Endodermal cell (in vitro differentiated cells): ENCODE results near the gene USP48. TPM values are rescaled to one million over a fixed set of nuclear protein-coding genes. Genes with fewer than 3 reads are reported as not detected.

Source experiments
- DNase-seq: peaks from one replicate; pipeline ENCODE4 v3.0.0-alpha.2; 2017
- H3K27ac ChIP-seq: 2 replicates; pipeline ENCODE4 v1.5.1; 2013; ENCODE audit warnings: mild to moderate bottlenecking, low read depth, low read length, moderate library complexity
- H3K27me3 ChIP-seq: 2 replicates; pipeline ENCODE4 v1.6.1; 2013; ENCODE audit warnings: mild to moderate bottlenecking, low read length, moderate library complexity; ENCODE audit not compliant: insufficient read depth, control insufficient read depth, poor library complexity, severe bottlenecking
- H3K36me3 ChIP-seq: 2 replicates; pipeline ENCODE4 v1.7.0; 2013; ENCODE audit warnings: mild to moderate bottlenecking, low read length, moderate library complexity; ENCODE audit not compliant: control insufficient read depth, insufficient read depth
- H3K4me1 ChIP-seq: one replicate; pipeline ENCODE4 v1.7.0; 2013; ENCODE audit warnings: low read length; ENCODE audit not compliant: control insufficient read depth, insufficient read depth
- H3K4me3 ChIP-seq: 2 replicates; pipeline ENCODE4 v1.5.1; 2013; ENCODE audit warnings: mild to moderate bottlenecking, low read length, moderate library complexity
- H3K9ac ChIP-seq: 2 replicates; pipeline ENCODE4 v1.6.1; 2013; ENCODE audit warnings: mild to moderate bottlenecking, low read length, moderate library complexity; ENCODE audit not compliant: poor library complexity, severe bottlenecking; ENCODE audit errors: extremely low read depth
- H3K9me3 ChIP-seq: 2 replicates; pipeline ENCODE4 v1.6.1; 2013; ENCODE audit warnings: mild to moderate bottlenecking, low read length, moderate library complexity; ENCODE audit not compliant: control insufficient read depth
- H3K27ac Mint-ChIP-seq: 2 replicates; pipeline ENCODE4 v1.8.0; 2020; ENCODE audit warnings: mixed read lengths
- H3K27me3 Mint-ChIP-seq: 2 replicates; pipeline ENCODE4 v1.8.0; 2021; ENCODE audit warnings: mild to moderate bottlenecking, mixed read lengths; ENCODE audit not compliant: insufficient read depth
- H3K36me3 Mint-ChIP-seq: 2 replicates; pipeline ENCODE4 v1.8.0; 2020; ENCODE audit warnings: low read depth, mixed read lengths
- H3K4me1 Mint-ChIP-seq: 2 replicates; pipeline ENCODE4 v1.8.0; 2020; ENCODE audit warnings: mixed read lengths
- H3K4me3 Mint-ChIP-seq: 2 replicates; pipeline ENCODE4 v1.8.0; 2020; ENCODE audit warnings: mild to moderate bottlenecking, moderate library complexity, mixed read lengths
- H3K9me3 Mint-ChIP-seq: 2 replicates; pipeline ENCODE4 v1.8.0; 2020; ENCODE audit warnings: mild to moderate bottlenecking, mixed read lengths
- CTCF ChIP-seq: fragments of 200-600 bp; sonication (generic); conservative IDR thresholded peaks from 2 replicates; pipeline ENCODE4 v1.5.0; 2021; ENCODE audit warnings: antibody characterized with exemption, mild to moderate bottlenecking
- WGBS, 2 experiments: methylation state at CpG; one replicate each; pipeline versions ENCODE4 v1.1.5 to v1.1.7; 2013; ENCODE audit warnings: missing lambda C conversion rate in 2 of 2, mixed read lengths in 1 of 2; ENCODE audit not compliant: insufficient coverage in 1 of 2, insufficient read length in 1 of 2; 5-methylcytosine and 5-hydroxymethylcytosine counted together
- total RNA-seq, 2 donors: library from RNA; stranded (reverse); fragmentation: NEBNext Ultra II Directional in 1 of 2; extraction: Animal tissue kit (Norgen Biotek cat#: 25700) in 1 of 2; gene quantifications; 2 replicates in 1 of 2; 3 replicates in 1 of 2; pipeline ENCODE4 v1.2.1, GENCODE V29; 2021

Gene USP48
- total RNA-seq, 2 donors from 2014 or later: 73.8 to 78.6 TPM

- H3K27ac Mint-ChIP-seq: no peak overlapping the region
- no peak overlapping the region for H3K9ac ChIP-seq
- no peak for TF ChIP-seq CTCF
- no peaks in the 10 kb centered on the region for H3K4me1 ChIP-seq
- no peaks in the 10 kb centered on the region for H3K9me3 Mint-ChIP-seq
- H3K36me3 Mint-ChIP-seq: peaks cover 60% of the 10 kb centered on the region
- H3K27me3 Mint-ChIP-seq: no peaks in the 10 kb centered on the region
- no peak for DNase-seq
- H3K36me3 ChIP-seq: peaks cover 71% of the 10 kb centered on the region
- no peaks in the 10 kb centered on the region for H3K4me1 Mint-ChIP-seq
- 92 to 100% methylated on average over 2 of the region's 2 CpGs for WGBS, 2 experiments
- H3K4me3 ChIP-seq: no peak overlapping the region
- no peaks in the 10 kb centered on the region for H3K9me3 ChIP-seq
- H3K27ac ChIP-seq: no peak overlapping the region
- no peak overlapping the region for H3K4me3 Mint-ChIP-seq
- no peaks in the 10 kb centered on the region for H3K27me3 ChIP-seq
Observed at GRCh38 chr1:21824926-21825325, 42.0 kb upstream of the USP48 start.

GRCh38 chr1:21823980-21824702 is 41.2 kb upstream of the USP48 start:
- TF ChIP-seq CTCF: no peak
- Histone ChIP-seq H3K9me3 (no peaks in the 10 kb centered on the region), H3K9ac (no peak overlapping the region), H3K27ac (no peak overlapping the region), H3K4me3 (no peak overlapping the region), H3K36me3 (peaks cover 74% of the 10 kb centered on the region), H3K4me1 (no peaks in the 10 kb centered on the region), H3K27me3 (no peaks in the 10 kb centered on the region)
- H3K27me3 Mint-ChIP-seq: no peaks in the 10 kb centered on the region
- H3K27ac Mint-ChIP-seq: no peak overlapping the region
- no peaks in the 10 kb centered on the region for H3K9me3 Mint-ChIP-seq
- no peaks in the 10 kb centered on the region for H3K4me1 Mint-ChIP-seq
- H3K36me3 Mint-ChIP-seq: peaks cover 60% of the 10 kb centered on the region
- no peak for DNase-seq
- 92 to 97% methylated on average over 19 to 22 of the region's 22 CpGs for WGBS, 2 experiments
- no peak overlapping the region for H3K4me3 Mint-ChIP-seq

GRCh38 chr1:21823206-21823979 is 40.4 kb upstream of the USP48 start:
- no peaks in the 10 kb centered on the region for H3K27me3 Mint-ChIP-seq
- H3K36me3 Mint-ChIP-seq: peaks cover 59% of the 10 kb centered on the region
- Histone ChIP-seq H3K9ac (no peak overlapping the region), H3K4me1 (no peaks in the 10 kb centered on the region), H3K36me3 (peaks cover 71% of the 10 kb centered on the region), H3K9me3 (no peaks in the 10 kb centered on the region), H3K27me3 (no peaks in the 10 kb centered on the region), H3K4me3 (no peak overlapping the region), H3K27ac (no peak overlapping the region)
- H3K27ac Mint-ChIP-seq: no peak overlapping the region
- H3K4me1 Mint-ChIP-seq: peaks cover 2% of the 10 kb centered on the region
- WGBS, 2 experiments: 94 to 95% methylated on average over 32 to 42 of the region's 44 CpGs
- no peak for DNase-seq
- TF ChIP-seq CTCF: no peak
- no peak overlapping the region for H3K4me3 Mint-ChIP-seq
- no peaks in the 10 kb centered on the region for H3K9me3 Mint-ChIP-seq
